ENCODE data around the gene MMP17. TPM values are rescaled to one million over a fixed set of nuclear protein-coding genes. Genes with fewer than 3 reads are reported as not detected.

Gene MMP17
- total and polyA plus RNA-seq, 4 donors: 0.17 to 0.37 (median 0.24) TPM; not detected in 1

DNA sequence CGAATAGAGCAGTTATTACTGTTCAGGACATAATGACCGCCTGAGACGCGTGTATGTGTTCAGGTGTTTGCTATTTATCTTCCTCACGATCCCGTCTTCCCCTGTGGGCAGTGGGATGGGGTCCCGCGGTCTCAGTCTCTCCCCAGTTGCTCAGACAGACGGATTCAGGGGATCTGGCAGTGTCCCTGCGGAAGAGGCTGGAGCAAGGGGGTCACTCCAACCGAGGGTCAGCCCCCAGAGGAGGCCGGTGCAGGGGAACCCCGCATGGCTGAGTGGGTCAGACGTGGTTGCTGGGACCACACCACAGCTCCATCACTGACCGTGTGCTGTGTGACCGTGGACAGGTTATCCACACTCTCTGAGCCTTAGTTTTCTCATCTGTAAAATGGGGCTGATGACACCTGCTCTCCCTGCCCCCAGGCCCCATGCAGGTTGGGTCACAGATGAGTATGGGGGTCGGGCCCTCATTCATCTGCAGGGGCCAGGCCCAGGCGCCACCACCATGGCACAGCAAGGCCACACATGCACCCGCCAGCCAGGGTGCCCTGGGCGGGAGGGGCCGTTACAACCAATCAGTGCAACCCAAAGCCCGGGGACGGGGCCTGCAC, 5.2 kb downstream of the MMP17 start (continued):
- TF ChIP-seq, protein P1, sequence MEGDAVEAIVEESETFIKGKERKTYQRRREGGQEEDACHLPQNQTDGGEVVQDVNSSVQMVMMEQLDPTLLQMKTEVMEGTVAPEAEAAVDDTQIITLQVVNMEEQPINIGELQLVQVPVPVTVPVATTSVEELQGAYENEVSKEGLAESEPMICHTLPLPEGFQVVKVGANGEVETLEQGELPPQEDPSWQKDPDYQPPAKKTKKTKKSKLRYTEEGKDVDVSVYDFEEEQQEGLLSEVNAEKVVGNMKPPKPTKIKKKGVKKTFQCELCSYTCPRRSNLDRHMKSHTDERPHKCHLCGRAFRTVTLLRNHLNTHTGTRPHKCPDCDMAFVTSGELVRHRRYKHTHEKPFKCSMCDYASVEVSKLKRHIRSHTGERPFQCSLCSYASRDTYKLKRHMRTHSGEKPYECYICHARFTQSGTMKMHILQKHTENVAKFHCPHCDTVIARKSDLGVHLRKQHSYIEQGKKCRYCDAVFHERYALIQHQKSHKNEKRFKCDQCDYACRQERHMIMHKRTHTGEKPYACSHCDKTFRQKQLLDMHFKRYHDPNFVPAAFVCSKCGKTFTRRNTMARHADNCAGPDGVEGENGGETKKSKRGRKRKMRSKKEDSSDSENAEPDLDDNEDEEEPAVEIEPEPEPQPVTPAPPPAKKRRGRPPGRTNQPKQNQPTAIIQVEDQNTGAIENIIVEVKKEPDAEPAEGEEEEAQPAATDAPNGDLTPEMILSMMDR (IDR thresholded peaks at IDR 0.05; ENCODE audit: low read depth, low read length, missing input control): no peak
- TF ChIP-seq GABPA (IDR thresholded peaks at IDR 0.05 in 1 of 2, conservative IDR thresholded peaks at IDR 0.05 in 1 of 2): no peak
- TF ChIP-seq, protein P2, sequence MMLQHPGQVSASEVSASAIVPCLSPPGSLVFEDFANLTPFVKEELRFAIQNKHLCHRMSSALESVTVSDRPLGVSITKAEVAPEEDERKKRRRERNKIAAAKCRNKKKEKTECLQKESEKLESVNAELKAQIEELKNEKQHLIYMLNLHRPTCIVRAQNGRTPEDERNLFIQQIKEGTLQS (IDR thresholded peaks at IDR 0.05): no peak

DNA sequence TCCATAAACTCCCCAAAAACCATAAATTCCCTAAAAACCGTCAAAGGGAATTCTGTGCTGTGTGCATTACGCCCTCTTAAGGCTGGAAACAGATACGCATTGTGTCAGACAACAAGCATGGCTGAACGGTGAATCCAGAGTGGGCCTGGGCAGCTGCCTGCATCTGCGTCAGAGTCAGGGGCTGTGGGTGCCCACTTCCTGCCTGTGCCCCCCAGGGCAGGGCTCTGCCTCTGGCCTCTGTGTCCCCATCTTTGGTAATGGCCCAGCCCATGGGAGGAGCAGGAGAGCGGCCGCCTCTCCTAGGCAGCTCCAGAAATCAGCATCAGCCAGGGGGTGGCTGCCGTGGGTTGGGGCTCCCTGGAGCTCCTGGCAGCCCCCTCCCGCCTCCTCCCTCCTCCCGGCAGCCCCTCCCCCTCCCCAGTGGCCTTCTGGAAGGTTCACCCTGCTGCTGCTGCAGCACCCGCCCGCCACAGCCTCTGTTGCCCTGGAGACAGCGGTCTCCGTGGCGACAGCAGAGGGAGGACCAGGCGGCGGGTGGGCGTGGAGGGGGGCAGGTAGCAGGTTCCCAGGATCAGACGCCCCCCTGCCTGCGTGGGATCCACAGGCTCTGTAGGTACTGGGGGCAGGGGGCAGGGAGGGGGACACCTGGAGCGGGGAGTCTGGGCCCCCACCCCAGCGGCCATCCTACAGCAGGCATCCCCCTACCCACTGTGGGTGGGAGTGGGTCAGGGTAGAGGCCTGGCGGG, 5.9 kb downstream of the MMP17 start:
- no peaks in the 10 kb centered on the region for H3K36me3 ChIP-seq (ENCODE audit: control insufficient read depth in 4 of 4, insufficient read depth in 3 of 4, low read depth in 1 of 4, low read length in 3 of 4)
- no peak for DNase-seq (ENCODE audit: low spot score)
- H3K9me3 ChIP-seq (ENCODE audit: control insufficient read depth in 4 of 4, low read length in 3 of 4): no peaks in the 10 kb centered on the region
- 50% methylated on average over 23 of the region's 23 CpGs for WGBS
- H3K4me1 ChIP-seq (ENCODE audit: control insufficient read depth in 4 of 4, insufficient read depth in 4 of 4, low read length in 3 of 4): peaks cover 9 to 24% (median 17%) of the 10 kb centered on the region in 4 donors
- no peak overlapping the region for H3K27ac ChIP-seq (ENCODE audit: low read depth in 1 of 2, low read length in 2 of 2)
- H3K4me3 ChIP-seq (ENCODE audit: low read depth in 1 of 3, low read length in 3 of 3): no peak overlapping the region
- TF ChIP-seq NR2F2 (IDR thresholded peaks at IDR 0.05) (no peak), EGR1 (IDR thresholded peaks at IDR 0.05; ENCODE audit: low read depth in 2 of 2) (no peak), FOXA1 (IDR thresholded peaks at IDR 0.05) (no peak), FOXA2 (IDR thresholded peaks at IDR 0.05) (no peak), HNF4A (conservative IDR thresholded peaks at IDR 0.05) (no peak), JUND (IDR thresholded peaks at IDR 0.05) (no peak), TAF1 (conservative IDR thresholded peaks at IDR 0.05) (no peak), HNF4G (IDR thresholded peaks at IDR 0.05) (no peak), GABPA (IDR thresholded peaks at IDR 0.05 in 1 of 2, conservative IDR thresholded peaks at IDR 0.05 in 1 of 2) (no peak)
- TF ChIP-seq, protein P2 (IDR thresholded peaks at IDR 0.05): no peak
- TF ChIP-seq, protein P1 (IDR thresholded peaks at IDR 0.05; ENCODE audit: low read depth, low read length, missing input control): no peak
- TF ChIP-seq, protein P3, sequence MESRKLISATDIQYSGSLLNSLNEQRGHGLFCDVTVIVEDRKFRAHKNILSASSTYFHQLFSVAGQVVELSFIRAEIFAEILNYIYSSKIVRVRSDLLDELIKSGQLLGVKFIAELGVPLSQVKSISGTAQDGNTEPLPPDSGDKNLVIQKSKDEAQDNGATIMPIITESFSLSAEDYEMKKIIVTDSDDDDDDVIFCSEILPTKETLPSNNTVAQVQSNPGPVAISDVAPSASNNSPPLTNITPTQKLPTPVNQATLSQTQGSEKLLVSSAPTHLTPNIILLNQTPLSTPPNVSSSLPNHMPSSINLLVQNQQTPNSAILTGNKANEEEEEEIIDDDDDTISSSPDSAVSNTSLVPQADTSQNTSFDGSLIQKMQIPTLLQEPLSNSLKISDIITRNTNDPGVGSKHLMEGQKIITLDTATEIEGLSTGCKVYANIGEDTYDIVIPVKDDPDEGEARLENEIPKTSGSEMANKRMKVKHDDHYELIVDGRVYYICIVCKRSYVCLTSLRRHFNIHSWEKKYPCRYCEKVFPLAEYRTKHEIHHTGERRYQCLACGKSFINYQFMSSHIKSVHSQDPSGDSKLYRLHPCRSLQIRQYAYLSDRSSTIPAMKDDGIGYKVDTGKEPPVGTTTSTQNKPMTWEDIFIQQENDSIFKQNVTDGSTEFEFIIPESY (IDR thresholded peaks at IDR 0.05): no peak
- no peak overlapping the region for H3K9ac ChIP-seq (ENCODE audit: low read depth in 1 of 2, low read length in 2 of 2)
- peaks cover 0 to 18% (median 7%) of the 10 kb centered on the region in 4 donors for H3K27me3 ChIP-seq (ENCODE audit: control insufficient read depth in 4 of 4, insufficient read depth in 4 of 4, low read length in 3 of 4)
